Neural cell (in vitro differentiated cells): ENCODE data around the gene NUCB1.

ENCODE experiments used
- MXI1 ChIP-seq: fragments of 450-650 bp; conservative IDR thresholded peaks from 2 replicates; pipeline ENCODE4 v1.6.1; 2014; ENCODE audit warnings: antibody characterized with exemption, mild to moderate bottlenecking; ENCODE audit not compliant: poor library complexity, severe bottlenecking
- POLR2AphosphoS5 ChIP-seq: IDR thresholded peaks from 2 replicates; pipeline ENCODE4 v1.6.1; 2012
- RAD21 ChIP-seq: fragments of 450-650 bp; conservative IDR thresholded peaks from 2 replicates; pipeline ENCODE4 v1.6.1; 2014; ENCODE audit warnings: antibody characterized with exemption, mild to moderate bottlenecking, moderate library complexity
- TF ChIP-seq, protein P1 (sequence below): fragments of 450-650 bp; IDR thresholded peaks from 2 replicates; pipeline ENCODE4 v1.5.1; 2014; ENCODE audit warnings: antibody characterized with exemption, mild to moderate bottlenecking, moderate library complexity; ENCODE audit not compliant: poor library complexity, severe bottlenecking

DNA sequence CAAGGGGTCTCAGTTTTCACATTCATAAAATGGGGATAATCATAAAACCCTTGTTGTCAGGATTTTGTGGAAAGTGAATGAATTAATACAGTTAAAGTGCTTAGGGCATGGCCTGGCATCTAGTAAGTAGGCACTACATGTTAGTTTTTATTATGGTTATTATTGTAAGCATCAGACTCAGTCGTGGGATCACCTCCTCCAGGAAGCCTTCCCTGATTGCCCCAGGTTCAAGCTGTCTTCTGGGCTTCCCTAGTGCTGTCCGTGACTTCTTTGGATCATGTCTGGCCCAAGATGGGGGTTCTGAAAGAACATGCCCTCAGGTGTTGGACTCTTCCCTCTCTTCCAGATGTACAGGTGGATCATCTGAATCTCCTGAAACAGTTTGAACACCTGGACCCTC is 10.7 kb downstream of the NUCB1 start:
- TF ChIP-seq, protein P1, sequence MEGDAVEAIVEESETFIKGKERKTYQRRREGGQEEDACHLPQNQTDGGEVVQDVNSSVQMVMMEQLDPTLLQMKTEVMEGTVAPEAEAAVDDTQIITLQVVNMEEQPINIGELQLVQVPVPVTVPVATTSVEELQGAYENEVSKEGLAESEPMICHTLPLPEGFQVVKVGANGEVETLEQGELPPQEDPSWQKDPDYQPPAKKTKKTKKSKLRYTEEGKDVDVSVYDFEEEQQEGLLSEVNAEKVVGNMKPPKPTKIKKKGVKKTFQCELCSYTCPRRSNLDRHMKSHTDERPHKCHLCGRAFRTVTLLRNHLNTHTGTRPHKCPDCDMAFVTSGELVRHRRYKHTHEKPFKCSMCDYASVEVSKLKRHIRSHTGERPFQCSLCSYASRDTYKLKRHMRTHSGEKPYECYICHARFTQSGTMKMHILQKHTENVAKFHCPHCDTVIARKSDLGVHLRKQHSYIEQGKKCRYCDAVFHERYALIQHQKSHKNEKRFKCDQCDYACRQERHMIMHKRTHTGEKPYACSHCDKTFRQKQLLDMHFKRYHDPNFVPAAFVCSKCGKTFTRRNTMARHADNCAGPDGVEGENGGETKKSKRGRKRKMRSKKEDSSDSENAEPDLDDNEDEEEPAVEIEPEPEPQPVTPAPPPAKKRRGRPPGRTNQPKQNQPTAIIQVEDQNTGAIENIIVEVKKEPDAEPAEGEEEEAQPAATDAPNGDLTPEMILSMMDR: no peak
- no peak for TF ChIP-seq RAD21
- no peak for TF ChIP-seq POLR2AphosphoS5
- no peak for TF ChIP-seq MXI1
